GM12864 (cell line): ENCODE measurements around the gene OR51D1.

Experiments
- DNase-seq: peaks from one replicate; pipeline ENCODE4 v3.0.0-alpha.2; 2011; ENCODE audit warnings: low read depth
- H3K4me3 ChIP-seq: 2 replicates; pipeline ENCODE4 v1.5.1; 2011; ENCODE audit warnings: mild to moderate bottlenecking, low read depth, low read length, control low read depth
- CTCF ChIP-seq: IDR thresholded peaks from 2 replicates; pipeline ENCODE4 v1.5.1; 2011; ENCODE audit warnings: low read depth, mild to moderate bottlenecking, moderate library complexity, low read length, control low read depth, inconsistent platforms; ENCODE audit errors: missing control alignments

Gene OR51D1

GRCh38 chr11:4677948-4678347 lies 40.7 kb downstream of the OR51D1 start:
- DNase-seq: no peak
- H3K4me3 ChIP-seq: no peak overlapping the region
- TF ChIP-seq CTCF: no peak

- TF ChIP-seq CTCF: no peak
- no peak for DNase-seq
- no peak overlapping the region for H3K4me3 ChIP-seq
Observed at GRCh38 chr11:4680341-4680740, 43.1 kb downstream of the OR51D1 start.

GRCh38 chr11:4682623-4683419 lies 45.5 kb downstream of the OR51D1 start:
- no peak for DNase-seq
- TF ChIP-seq CTCF: no peak
- no peak overlapping the region for H3K4me3 ChIP-seq

- TF ChIP-seq CTCF: no peak
- no peak for DNase-seq
- no peak overlapping the region for H3K4me3 ChIP-seq
Observed at GRCh38 chr11:4684631-4685285, 47.5 kb downstream of the OR51D1 start.
